ENCODE results near the gene TMEM45A.
"Not testable (repeated sequence)": the region's sequence is repeated elsewhere in the genome, so short reads cannot be mapped to it uniquely, and the experiment has no call there.

Gene TMEM45A

GRCh38 chr3:100492059-100493006 is at the start of gene TMEM45A:
TMEM45A (plus strand) TSS chr3:100492619; CDS start chr3:100555212, 62,593 bp downstream.
- H3K79me2 ChIP-seq (ENCODE audit: insufficient read depth, low read depth), result no peaks in the 10 kb centered on the region
- H2AFZ ChIP-seq (ENCODE audit: low read depth), result peak within 1 kb of the TSS; percentile 62
- no peaks in the 10 kb centered on the region for H3K36me3 ChIP-seq (ENCODE audit: insufficient read depth)
- peak within 1 kb of the TSS; percentile 36; the same call in 1 of the 2 replicates for H3K4me2 ChIP-seq
- no peak within 1 kb of the TSS for H3K9ac ChIP-seq
- no peaks in the 10 kb centered on the region for H4K20me1 ChIP-seq (ENCODE audit: insufficient read depth)
- H3K27me3 ChIP-seq (ENCODE audit: insufficient read depth, low read depth), result no peaks in the 10 kb centered on the region
- peak within 1 kb of the TSS; percentile 38 for H3K4me3 ChIP-seq (IDR thresholded peaks at IDR 0.05; ENCODE audit: insufficient read depth, low read depth, low read length)
- no peak within 1 kb of the TSS for H3K27ac ChIP-seq
- no peak for TF ChIP-seq CTCF (conservative IDR thresholded peaks at IDR 0.05; ENCODE audit: low read depth, low read length)
- H3K4me1 ChIP-seq (ENCODE audit: low read depth, poor library complexity, severe bottlenecking), result peaks cover 9% of the 10 kb centered on the region

- Histone ChIP-seq H2AFZ (ENCODE audit: low read depth) (no peak overlapping the region), H3K79me2 (ENCODE audit: insufficient read depth, low read depth) (no peaks in the 10 kb centered on the region), H3K4me1 (ENCODE audit: low read depth, poor library complexity, severe bottlenecking) (no peaks in the 10 kb centered on the region), H4K20me1 (ENCODE audit: insufficient read depth) (no peaks in the 10 kb centered on the region), H3K27me3 (ENCODE audit: insufficient read depth, low read depth) (no peaks in the 10 kb centered on the region), H3K4me3 (IDR thresholded peaks at IDR 0.05; ENCODE audit: insufficient read depth, low read depth, low read length) (no peak overlapping the region), H3K36me3 (ENCODE audit: insufficient read depth) (no peaks in the 10 kb centered on the region), H3K9ac (no peak overlapping the region), H3K27ac (no peak overlapping the region), H3K4me2 (no peak overlapping the region)
- no peak for TF ChIP-seq CTCF (conservative IDR thresholded peaks at IDR 0.05; ENCODE audit: low read depth, low read length)
Measured at GRCh38 chr3:100443690-100444089, 48.7 kb upstream of the TMEM45A start.

- H3K9ac ChIP-seq; H3K4me3 ChIP-seq (IDR thresholded peaks at IDR 0.05; ENCODE audit: insufficient read depth, low read depth, low read length); H3K27ac ChIP-seq; H3K4me2 ChIP-seq; H2AFZ ChIP-seq (ENCODE audit: low read depth); H3K36me3 ChIP-seq (ENCODE audit: insufficient read depth); H3K4me1 ChIP-seq (ENCODE audit: low read depth, poor library complexity, severe bottlenecking); H3K27me3 ChIP-seq (ENCODE audit: insufficient read depth, low read depth); H3K79me2 ChIP-seq (ENCODE audit: insufficient read depth, low read depth); H4K20me1 ChIP-seq (ENCODE audit: insufficient read depth): not testable (repeated sequence)
Measured at GRCh38 chr3:100447067-100447466, 45.4 kb upstream of the TMEM45A start.

- H3K9ac ChIP-seq, result no peak overlapping the region
- no peaks in the 10 kb centered on the region for H3K27me3 ChIP-seq (ENCODE audit: insufficient read depth, low read depth)
- TF ChIP-seq CTCF (conservative IDR thresholded peaks at IDR 0.05; ENCODE audit: low read depth, low read length), result no peak
- no peaks in the 10 kb centered on the region for H3K4me1 ChIP-seq (ENCODE audit: low read depth, poor library complexity, severe bottlenecking)
- H3K4me3 ChIP-seq (IDR thresholded peaks at IDR 0.05; ENCODE audit: insufficient read depth, low read depth, low read length), result no peak overlapping the region
- no peak overlapping the region for H3K27ac ChIP-seq
- no peaks in the 10 kb centered on the region for H3K79me2 ChIP-seq (ENCODE audit: insufficient read depth, low read depth)
- no peak overlapping the region for H3K4me2 ChIP-seq
- no peaks in the 10 kb centered on the region for H3K36me3 ChIP-seq (ENCODE audit: insufficient read depth)
- no peak overlapping the region for H2AFZ ChIP-seq (ENCODE audit: low read depth)
- no peaks in the 10 kb centered on the region for H4K20me1 ChIP-seq (ENCODE audit: insufficient read depth)
Measured at GRCh38 chr3:100448079-100448478, 44.3 kb upstream of the TMEM45A start.

GRCh38 chr3:100449214-100449613 is 43.2 kb upstream of the TMEM45A start:
- H2AFZ ChIP-seq (ENCODE audit: low read depth), result no peak overlapping the region

More at GRCh38 chr3:100449214-100449613, 43.2 kb upstream of the TMEM45A start:
- Histone ChIP-seq H3K36me3 (ENCODE audit: insufficient read depth) (no peaks in the 10 kb centered on the region), H3K27ac (no peak overlapping the region), H3K9ac (no peak overlapping the region), H3K4me1 (ENCODE audit: low read depth, poor library complexity, severe bottlenecking) (no peaks in the 10 kb centered on the region), H3K27me3 (ENCODE audit: insufficient read depth, low read depth) (no peaks in the 10 kb centered on the region), H3K4me3 (IDR thresholded peaks at IDR 0.05; ENCODE audit: insufficient read depth, low read depth, low read length) (no peak overlapping the region), H3K79me2 (ENCODE audit: insufficient read depth, low read depth) (no peaks in the 10 kb centered on the region), H4K20me1 (ENCODE audit: insufficient read depth) (no peaks in the 10 kb centered on the region), H3K4me2 (no peak overlapping the region)
- no peak for TF ChIP-seq CTCF (conservative IDR thresholded peaks at IDR 0.05; ENCODE audit: low read depth, low read length)
